Lower leg skin (tissue), 4 donors: ENCODE results near the gene TMEM94. TPM values are rescaled to one million over a fixed set of nuclear protein-coding genes. Genes with fewer than 3 reads are reported as not detected.

Experiments
- DNase-seq, 2 donors: peaks; one replicate each; pipeline ENCODE4 v3.0.0-alpha.2; 2019; ENCODE audit warnings: low spot score in 2 of 2
- H3K4me3 ChIP-seq: fragments of 200-600 bp; sonication (generic); 2 replicates; pipeline ENCODE4 v1.5.1; 2017; ENCODE audit warnings: mild to moderate bottlenecking, low read depth; ENCODE audit not compliant: poor library complexity, severe bottlenecking
- POLR2A ChIP-seq, 2 donors: fragments of 450-650 bp; IDR thresholded peaks; one replicate each; pipeline ENCODE4 v1.6.1; 2016 to 2017; ENCODE audit warnings: antibody characterized with exemption in 2 of 2, mild to moderate bottlenecking in 1 of 2, moderate library complexity in 1 of 2
- WGBS, 2 donors: methylation state at CpG; one replicate each; pipeline ENCODE4 v1.1.5; 2018; 5-methylcytosine and 5-hydroxymethylcytosine counted together
- intact Hi-C: fragments of 100-400 bp; cut with DNase I; formaldehyde crosslinking; loops from one replicate; pipeline ENCODE4 v1.15.0; 2023; ENCODE audit warnings: low total_unique reads
- total RNA-seq, 4 donors: library from RNA; depleted of rRNA; stranded (reverse); fragments of >200 nt; gene quantifications; one replicate each; pipeline ENCODE4 v1.1.0, GENCODE V29; 2016
- TF ChIP-seq, protein P1 (sequence below), 3 donors: fragments of 450-650 bp; IDR thresholded peaks; one replicate each; pipeline ENCODE4 v1.5.1; 2016; ENCODE audit warnings: antibody characterized with exemption in 3 of 3, mild to moderate bottlenecking in 3 of 3, moderate library complexity in 2 of 3

TMEM94 gene
- total RNA-seq, 4 donors from 2014 or later = 39.3 to 103 (median 79.0) TPM

DNA sequence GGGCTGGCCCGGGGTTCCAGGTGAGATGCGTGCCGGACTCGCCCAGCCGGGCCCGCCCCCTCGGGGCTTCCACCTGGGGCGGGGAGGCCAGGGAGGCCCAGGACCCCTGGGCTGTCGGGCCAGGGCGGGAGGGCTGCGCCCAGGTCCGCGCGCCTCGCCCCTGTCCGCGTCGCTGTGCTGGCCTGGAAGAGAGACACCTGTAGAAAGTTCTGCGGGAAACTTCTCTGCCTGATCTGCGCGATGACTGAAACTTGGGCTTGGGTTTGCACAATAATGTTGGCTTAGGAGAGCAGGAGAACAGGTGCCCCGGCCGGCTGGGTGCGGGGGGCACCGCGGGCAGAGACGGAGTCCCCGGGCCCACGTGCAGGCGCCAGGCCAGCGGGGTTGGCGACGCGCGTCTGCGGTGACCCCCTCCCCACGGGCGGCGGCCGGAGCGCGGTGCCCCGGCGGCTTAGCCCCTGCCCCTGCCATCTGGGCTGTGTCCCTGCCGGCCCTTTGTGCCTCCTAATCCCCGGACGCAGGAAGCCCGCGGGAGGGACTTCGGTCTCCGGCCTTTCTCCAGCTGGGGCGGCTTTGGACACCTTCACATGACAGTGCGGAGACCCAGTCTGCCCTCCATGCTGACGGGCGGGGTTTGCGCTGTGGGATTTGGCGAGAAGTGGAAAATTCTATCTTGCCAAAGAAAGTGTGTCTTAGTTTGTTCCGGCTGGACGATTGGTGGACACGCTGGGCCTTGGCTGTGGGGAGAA is 69.5 kb downstream of the TMEM94 start:
- no peak for DNase-seq
- peak overlapping the region; percentile 51 for H3K4me3 ChIP-seq
- 1 to 2% methylated on average over 27 to 44 of the region's 60 CpGs for WGBS, 2 donors
- intact Hi-C loops = no loop called here
- TF ChIP-seq, protein P1, sequence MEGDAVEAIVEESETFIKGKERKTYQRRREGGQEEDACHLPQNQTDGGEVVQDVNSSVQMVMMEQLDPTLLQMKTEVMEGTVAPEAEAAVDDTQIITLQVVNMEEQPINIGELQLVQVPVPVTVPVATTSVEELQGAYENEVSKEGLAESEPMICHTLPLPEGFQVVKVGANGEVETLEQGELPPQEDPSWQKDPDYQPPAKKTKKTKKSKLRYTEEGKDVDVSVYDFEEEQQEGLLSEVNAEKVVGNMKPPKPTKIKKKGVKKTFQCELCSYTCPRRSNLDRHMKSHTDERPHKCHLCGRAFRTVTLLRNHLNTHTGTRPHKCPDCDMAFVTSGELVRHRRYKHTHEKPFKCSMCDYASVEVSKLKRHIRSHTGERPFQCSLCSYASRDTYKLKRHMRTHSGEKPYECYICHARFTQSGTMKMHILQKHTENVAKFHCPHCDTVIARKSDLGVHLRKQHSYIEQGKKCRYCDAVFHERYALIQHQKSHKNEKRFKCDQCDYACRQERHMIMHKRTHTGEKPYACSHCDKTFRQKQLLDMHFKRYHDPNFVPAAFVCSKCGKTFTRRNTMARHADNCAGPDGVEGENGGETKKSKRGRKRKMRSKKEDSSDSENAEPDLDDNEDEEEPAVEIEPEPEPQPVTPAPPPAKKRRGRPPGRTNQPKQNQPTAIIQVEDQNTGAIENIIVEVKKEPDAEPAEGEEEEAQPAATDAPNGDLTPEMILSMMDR (IDR thresholded peaks at IDR 0.05) = no peak
- no peak for TF ChIP-seq POLR2A (IDR thresholded peaks at IDR 0.05)

DNA sequence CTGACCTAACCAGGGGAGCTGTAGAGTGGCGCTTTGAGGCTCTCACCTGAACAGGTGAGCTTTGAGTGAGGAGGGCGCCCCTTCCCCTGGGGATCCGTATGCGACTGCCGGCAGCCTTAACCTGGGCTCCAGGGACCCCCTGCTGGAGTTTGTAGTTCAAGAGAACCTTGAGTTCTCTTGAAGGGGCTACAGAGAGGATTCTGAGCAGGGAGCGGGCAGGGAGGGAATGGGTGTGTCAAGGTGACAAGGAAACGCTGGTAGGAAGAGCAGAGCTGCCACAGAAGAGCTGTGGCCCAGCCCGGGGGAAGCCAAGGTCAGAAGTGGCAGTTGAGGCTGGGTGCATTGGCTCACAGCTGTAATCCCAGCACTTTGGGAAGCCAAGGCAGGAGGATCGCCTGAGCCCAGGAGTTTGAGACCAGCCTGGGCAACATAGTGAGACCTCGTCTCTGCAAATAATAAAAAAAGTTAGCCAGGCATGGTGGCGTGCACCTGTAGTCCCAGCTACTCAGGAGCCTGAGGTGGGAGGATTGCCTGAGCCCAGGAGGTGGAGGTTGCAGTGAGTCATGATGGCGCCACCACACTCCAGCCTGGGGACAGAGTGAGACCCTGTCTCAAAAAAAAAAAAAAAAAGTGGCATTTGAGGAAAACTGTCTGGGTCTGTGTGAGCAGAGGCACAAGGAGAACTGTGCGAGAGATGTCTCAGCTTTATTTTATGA is 70.3 kb downstream of the TMEM94 start:
- intact Hi-C loops = no loop called here
- no peak for DNase-seq
- no peak for TF ChIP-seq POLR2A (IDR thresholded peaks at IDR 0.05)
- TF ChIP-seq, protein P1 (IDR thresholded peaks at IDR 0.05) = no peak
- 41 to 49% methylated on average over 13 of the region's 13 CpGs for WGBS, 2 donors
- no peak overlapping the region for H3K4me3 ChIP-seq

DNA sequence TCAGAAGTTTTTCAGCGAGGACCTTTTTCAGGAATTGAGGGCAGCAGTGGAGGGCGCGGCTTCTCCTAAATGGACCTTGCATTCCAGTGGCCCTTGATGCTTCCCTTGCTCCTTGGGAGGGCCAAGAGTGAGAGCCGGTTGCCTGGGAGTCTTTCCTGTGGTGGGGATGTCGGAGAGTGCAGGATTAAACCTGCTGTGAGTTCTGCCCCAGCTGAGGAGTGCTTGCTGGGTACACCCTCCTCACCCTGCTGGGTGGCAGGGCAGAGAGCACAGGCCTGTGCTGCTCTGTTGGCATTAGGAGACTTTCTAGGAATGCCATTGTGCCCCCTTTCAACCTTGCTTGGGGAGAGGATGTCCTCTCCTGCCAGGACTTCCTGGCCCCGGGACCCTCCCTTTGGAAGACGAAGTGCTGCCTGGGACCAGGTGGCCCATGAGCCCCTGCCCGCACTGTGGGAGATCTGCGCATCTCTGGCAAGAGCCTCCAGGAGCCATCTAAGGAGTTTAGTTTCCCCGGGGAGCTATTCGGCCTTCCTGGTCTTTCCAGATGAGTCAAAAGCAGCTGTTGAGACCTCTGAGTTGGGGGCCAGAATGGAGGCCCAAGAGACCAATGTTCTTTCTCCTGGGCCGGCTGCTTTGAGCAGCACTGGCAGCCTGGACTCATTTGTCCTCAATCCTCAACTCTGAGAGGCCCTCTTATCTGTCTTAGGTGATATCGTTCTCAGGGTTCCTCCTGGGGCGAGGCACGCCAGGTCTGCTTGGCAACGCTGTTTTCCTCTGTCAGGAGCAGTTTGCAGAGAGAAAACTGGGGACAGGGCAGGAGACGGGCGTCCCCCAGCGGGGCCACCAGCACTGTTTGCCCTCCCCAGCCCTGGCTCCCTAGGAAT is 74.6 kb downstream of the TMEM94 start:
- intact Hi-C loops = no loop called here
- no peak for TF ChIP-seq POLR2A (IDR thresholded peaks at IDR 0.05)
- TF ChIP-seq, protein P1 (IDR thresholded peaks at IDR 0.05) = no peak
- 74 to 81% methylated on average over 17 of the region's 19 CpGs for WGBS, 2 donors
- no peak for DNase-seq
- H3K4me3 ChIP-seq = no peak overlapping the region

DNA sequence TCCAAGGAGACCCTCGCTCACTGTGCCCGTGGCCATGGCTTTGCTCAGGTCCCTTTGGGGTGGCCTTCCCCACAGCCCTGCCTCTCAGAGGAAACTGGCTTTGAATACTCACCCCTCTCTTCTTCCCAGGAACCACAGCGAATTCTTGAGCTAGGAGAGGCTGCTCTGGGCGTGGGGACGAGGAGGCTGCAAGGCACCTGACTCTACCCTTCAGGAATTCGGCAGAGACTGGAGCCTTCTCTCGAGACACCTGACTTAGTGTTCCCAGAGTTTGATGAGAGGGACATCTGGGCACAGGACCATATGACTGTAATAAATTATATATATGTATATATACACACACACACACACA is 75.3 kb downstream of the TMEM94 start:
- DNase-seq = no peak
- intact Hi-C loops = no loop called here
- WGBS, 2 donors = 60 to 74% methylated on average over 5 to 7 of the region's 7 CpGs
- H3K4me3 ChIP-seq = no peak overlapping the region
- TF ChIP-seq, protein P1 (IDR thresholded peaks at IDR 0.05) = no peak
- no peak for TF ChIP-seq POLR2A (IDR thresholded peaks at IDR 0.05)

DNA sequence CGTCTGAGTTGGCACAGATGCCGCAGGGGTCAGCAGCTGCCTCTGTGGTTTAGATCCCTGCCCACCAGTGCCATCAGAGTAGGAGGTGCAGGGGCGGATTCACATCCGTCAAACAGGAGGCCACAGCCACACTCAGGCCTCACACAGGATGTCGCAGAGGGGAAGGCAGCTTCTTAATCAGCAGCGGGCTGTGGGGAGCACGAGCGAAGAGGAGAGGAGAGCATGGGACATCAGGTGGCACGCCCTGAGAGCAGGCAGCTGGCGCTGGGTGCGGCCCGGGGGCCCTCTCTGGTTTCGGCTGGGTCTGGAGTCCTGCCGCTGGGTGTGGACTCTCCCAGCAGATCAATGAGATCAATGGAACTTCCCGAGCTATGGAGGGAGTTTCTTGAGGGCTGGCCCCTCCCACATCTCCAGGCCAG is 78.7 kb downstream of the TMEM94 start:
- H3K4me3 ChIP-seq = no peak overlapping the region
- no peak for DNase-seq
- 72 to 80% methylated on average over 15 of the region's 15 CpGs for WGBS, 2 donors
- intact Hi-C loops = no loop called here
- TF ChIP-seq, protein P1 (IDR thresholded peaks at IDR 0.05) = no peak
- TF ChIP-seq POLR2A (IDR thresholded peaks at IDR 0.05) = no peak
